Measurements from ENCODE around the gene CMA1.
"Not testable (repeated sequence)": the region's sequence is repeated elsewhere in the genome, so short reads cannot be mapped to it uniquely, and the experiment has no call there.

Gene CMA1

GRCh38 chr14:24508155-24508840 is at the start of gene CMA1:
Gene CMA1 (minus strand): TSS chr14:24508265. CDS start chr14:24508235, 30 bp downstream.
- no peak for TF ChIP-seq CTCF (IDR thresholded peaks at IDR 0.05; ENCODE audit: low read depth, low read length, missing control alignments)
- DNase-seq (ENCODE audit: extremely low read depth, low read depth), result no peak
- no peak within 1 kb of the TSS for H3K4me3 ChIP-seq (replicated peaks; ENCODE audit: low read depth, low read length)

GRCh38 chr14:24556756-24557155 is 48.7 kb upstream of the CMA1 start:
- no peak for TF ChIP-seq CTCF (IDR thresholded peaks at IDR 0.05; ENCODE audit: low read depth, low read length, missing control alignments)
- DNase-seq (ENCODE audit: extremely low read depth, low read depth), result no peak
- no peak overlapping the region for H3K4me3 ChIP-seq (replicated peaks; ENCODE audit: low read depth, low read length)

GRCh38 chr14:24549064-24549463 is 41.0 kb upstream of the CMA1 start:
- DNase-seq (ENCODE audit: extremely low read depth, low read depth); H3K4me3 ChIP-seq (replicated peaks; ENCODE audit: low read depth, low read length): not testable (repeated sequence)

- H3K4me3 ChIP-seq (replicated peaks; ENCODE audit: low read depth, low read length), result no peak overlapping the region
- no peak for TF ChIP-seq CTCF (IDR thresholded peaks at IDR 0.05; ENCODE audit: low read depth, low read length, missing control alignments)
- DNase-seq (ENCODE audit: extremely low read depth, low read depth), result no peak
Measured at GRCh38 chr14:24542346-24542936, 34.4 kb upstream of the CMA1 start.

- no peak overlapping the region for H3K4me3 ChIP-seq (replicated peaks; ENCODE audit: low read depth, low read length)
- no peak for TF ChIP-seq CTCF (IDR thresholded peaks at IDR 0.05; ENCODE audit: low read depth, low read length, missing control alignments)
- DNase-seq (ENCODE audit: extremely low read depth, low read depth), result no peak
Measured at GRCh38 chr14:24535737-24536136, 27.7 kb upstream of the CMA1 start.

GRCh38 chr14:24534286-24534685 is 26.2 kb upstream of the CMA1 start:
- H3K4me3 ChIP-seq (replicated peaks; ENCODE audit: low read depth, low read length), result no peak overlapping the region
- DNase-seq (ENCODE audit: extremely low read depth, low read depth), result no peak
- TF ChIP-seq CTCF (IDR thresholded peaks at IDR 0.05; ENCODE audit: low read depth, low read length, missing control alignments), result no peak

- not testable (repeated sequence) for DNase-seq (ENCODE audit: extremely low read depth, low read depth); H3K4me3 ChIP-seq (replicated peaks; ENCODE audit: low read depth, low read length)
Measured at GRCh38 chr14:24525877-24526620, 18.0 kb upstream of the CMA1 start.
